Measurements from ENCODE around the gene HOXA2. TPM values are rescaled to one million over a fixed set of nuclear protein-coding genes. Genes with fewer than 3 reads are reported as not detected.
A peak's percentile ranks its signal among the peaks of the same experiment; 100 is the strongest.

The HOXA2 gene
- total RNA-seq, 4 donors from 2014 or later, result 1.8 to 6.5 TPM; not detected in 2

DNA sequence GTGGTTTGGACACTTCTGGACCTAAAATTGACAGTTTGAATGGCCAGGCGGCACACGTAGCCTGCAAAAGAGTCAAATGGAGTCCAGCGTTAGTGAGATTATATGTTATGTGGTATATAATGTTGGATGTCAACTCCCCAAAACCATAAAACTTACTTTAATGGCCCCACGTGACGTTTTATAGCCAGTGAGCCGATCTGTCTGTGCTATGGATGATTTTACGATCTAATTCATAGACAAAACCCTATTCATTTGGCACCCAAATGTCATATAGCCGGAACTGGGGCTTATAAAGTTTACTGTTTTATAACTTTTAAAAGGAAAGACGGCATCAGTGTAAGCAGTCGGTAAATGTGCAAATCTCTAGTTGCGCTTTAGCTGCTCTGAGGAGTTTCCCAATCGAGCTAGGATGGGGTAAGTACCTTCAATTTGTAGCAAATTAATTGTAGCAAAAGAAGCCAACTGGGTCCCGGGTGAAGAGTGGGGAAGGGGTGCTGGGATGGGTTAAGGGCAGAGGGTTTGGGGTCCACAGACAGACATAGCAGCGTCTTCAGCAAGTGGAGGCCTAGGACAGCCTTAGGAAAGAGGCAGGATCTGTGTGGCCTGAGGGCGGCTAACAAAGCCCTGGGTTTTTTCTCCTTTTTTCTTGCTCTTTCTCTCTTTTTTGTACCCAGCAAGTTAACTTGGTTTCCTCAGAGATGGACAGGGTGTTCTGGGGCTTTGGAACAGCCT, 37.8 kb upstream of the HOXA2 start:
- H3K27ac ChIP-seq, result peak overlapping the region in 1 of 2 donors; percentile 64
- no peak for DNase-seq
- H3K9me3 ChIP-seq, result no peaks in the 10 kb centered on the region
- intact Hi-C loops (cut with DNase I; ENCODE audit: low total_unique reads), result loop anchor here (10.0 kb wide), 1 partner anchor 45 kb away; the partner anchor contains the start of gene HOXA1
- H3K4me3 ChIP-seq, result no peak overlapping the region
- TF ChIP-seq, protein P1, sequence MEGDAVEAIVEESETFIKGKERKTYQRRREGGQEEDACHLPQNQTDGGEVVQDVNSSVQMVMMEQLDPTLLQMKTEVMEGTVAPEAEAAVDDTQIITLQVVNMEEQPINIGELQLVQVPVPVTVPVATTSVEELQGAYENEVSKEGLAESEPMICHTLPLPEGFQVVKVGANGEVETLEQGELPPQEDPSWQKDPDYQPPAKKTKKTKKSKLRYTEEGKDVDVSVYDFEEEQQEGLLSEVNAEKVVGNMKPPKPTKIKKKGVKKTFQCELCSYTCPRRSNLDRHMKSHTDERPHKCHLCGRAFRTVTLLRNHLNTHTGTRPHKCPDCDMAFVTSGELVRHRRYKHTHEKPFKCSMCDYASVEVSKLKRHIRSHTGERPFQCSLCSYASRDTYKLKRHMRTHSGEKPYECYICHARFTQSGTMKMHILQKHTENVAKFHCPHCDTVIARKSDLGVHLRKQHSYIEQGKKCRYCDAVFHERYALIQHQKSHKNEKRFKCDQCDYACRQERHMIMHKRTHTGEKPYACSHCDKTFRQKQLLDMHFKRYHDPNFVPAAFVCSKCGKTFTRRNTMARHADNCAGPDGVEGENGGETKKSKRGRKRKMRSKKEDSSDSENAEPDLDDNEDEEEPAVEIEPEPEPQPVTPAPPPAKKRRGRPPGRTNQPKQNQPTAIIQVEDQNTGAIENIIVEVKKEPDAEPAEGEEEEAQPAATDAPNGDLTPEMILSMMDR (IDR thresholded peaks at IDR 0.05), result no peak
- no peak for TF ChIP-seq POLR2A (IDR thresholded peaks at IDR 0.05)
- no peaks in the 10 kb centered on the region for H3K4me1 ChIP-seq
- H3K27me3 ChIP-seq, result no peaks in the 10 kb centered on the region
- no peaks in the 10 kb centered on the region for H3K36me3 ChIP-seq

DNA sequence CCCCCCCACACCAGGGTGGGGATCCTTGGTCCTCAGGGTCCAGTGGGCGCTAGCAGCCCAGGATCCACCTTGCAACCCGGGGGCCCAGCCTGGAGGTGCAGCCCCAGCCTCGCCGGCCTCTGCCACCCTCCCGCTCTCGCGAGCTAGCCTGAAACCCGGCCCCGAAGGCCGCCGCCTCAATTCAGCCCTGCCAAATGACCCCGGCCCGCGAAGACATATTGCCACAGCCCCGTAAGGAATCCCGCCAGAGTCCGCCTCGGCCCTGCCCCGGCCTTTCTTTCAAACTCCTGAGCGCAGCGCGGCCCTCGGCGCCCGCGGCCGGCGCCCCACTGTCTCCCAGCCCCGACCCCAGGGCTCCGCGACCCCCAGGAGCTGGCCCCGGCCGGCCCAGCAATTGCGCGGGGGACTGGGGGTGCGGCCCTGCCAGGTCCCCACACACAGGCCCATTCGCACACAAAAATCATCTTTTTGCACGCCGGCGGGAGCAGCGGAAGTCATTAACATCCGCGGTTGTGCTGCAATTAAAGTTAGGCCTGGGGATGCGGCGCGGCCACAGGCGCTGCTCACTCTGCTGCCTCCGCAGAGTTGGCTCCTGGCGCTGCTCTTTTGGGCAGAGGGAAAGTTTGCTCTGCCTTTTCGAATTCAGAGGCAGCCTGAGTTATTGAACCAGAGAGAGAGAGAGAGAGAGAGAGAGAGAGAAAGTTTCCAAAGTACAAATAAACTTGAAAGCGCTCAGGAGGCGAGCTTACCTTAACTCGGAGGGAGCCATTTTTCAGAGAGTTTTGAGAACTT, 37.0 kb upstream of the HOXA2 start:
- no peaks in the 10 kb centered on the region for H3K36me3 ChIP-seq
- DNase-seq, result no peak
- intact Hi-C loops (cut with DNase I; ENCODE audit: low total_unique reads), result loop anchor here (10.0 kb wide), 1 partner anchor 45 kb away; the partner anchor contains the start of gene HOXA1
- H3K4me1 ChIP-seq, result no peaks in the 10 kb centered on the region
- H3K27me3 ChIP-seq, result no peaks in the 10 kb centered on the region
- H3K4me3 ChIP-seq, result no peak overlapping the region
- peak overlapping the region in 1 of 2 donors; percentile 64 for H3K27ac ChIP-seq
- no peaks in the 10 kb centered on the region for H3K9me3 ChIP-seq
- no peak for TF ChIP-seq POLR2A (IDR thresholded peaks at IDR 0.05)
- TF ChIP-seq, protein P1 (IDR thresholded peaks at IDR 0.05), result no peak

DNA sequence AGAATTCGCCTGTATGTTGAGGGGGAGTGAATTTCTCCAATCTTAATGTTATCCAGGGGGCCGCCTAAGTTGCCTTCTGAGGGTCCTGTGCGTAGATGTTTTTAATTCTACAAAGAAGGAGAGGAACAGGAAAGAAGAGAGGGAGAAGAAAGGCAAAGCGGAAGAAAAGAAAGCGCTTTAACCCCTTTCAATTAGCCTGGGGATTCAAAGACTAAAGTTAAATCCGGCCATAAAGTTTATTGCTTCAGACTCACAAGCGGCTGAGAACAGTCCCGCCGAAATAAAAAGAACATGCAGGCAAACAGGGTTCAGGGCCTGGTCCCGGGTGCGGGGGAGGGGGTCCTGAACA, 36.5 kb upstream of the HOXA2 start:
- Histone ChIP-seq H3K4me1 (peaks cover 0 to 3% of the 10 kb centered on the region in 2 donors), H3K36me3 (no peaks in the 10 kb centered on the region), H3K27ac (peak overlapping the region in 1 of 2 donors; percentile 64), H3K27me3 (no peaks in the 10 kb centered on the region), H3K4me3 (no peak overlapping the region), H3K9me3 (no peaks in the 10 kb centered on the region)
- TF ChIP-seq, protein P1 (IDR thresholded peaks at IDR 0.05), result no peak
- TF ChIP-seq POLR2A (IDR thresholded peaks at IDR 0.05), result no peak
- intact Hi-C loops (cut with DNase I; ENCODE audit: low total_unique reads), result no loop called here
- DNase-seq, result no peak

DNA sequence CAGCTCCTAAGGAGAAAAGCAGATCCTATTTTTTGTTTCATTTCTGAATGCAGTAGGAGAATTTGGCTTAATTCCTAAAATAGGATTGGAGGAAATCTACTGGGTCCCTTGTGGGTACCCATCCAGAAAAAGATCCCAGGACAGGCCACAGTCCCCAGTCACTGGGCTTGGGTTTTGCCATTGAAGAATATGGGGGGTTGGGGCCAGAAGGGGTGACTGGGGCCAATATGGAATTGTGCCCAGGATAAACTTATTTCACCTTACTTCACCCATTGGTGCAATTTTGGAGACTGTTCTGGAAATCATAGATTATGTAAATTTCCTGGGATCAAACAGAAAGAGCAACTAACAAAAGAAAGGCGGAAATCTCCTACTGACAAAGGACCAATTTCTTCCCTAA, 36.0 kb upstream of the HOXA2 start:
- Histone ChIP-seq H3K4me3 (no peak overlapping the region), H3K36me3 (no peaks in the 10 kb centered on the region), H3K9me3 (no peaks in the 10 kb centered on the region), H3K27ac (peak overlapping the region in 1 of 2 donors; percentile 64), H3K4me1 (peaks cover 0 to 3% of the 10 kb centered on the region in 2 donors), H3K27me3 (no peaks in the 10 kb centered on the region)
- no peak for TF ChIP-seq POLR2A (IDR thresholded peaks at IDR 0.05)
- DNase-seq, result no peak
- intact Hi-C loops (cut with DNase I; ENCODE audit: low total_unique reads), result no loop called here

DNA sequence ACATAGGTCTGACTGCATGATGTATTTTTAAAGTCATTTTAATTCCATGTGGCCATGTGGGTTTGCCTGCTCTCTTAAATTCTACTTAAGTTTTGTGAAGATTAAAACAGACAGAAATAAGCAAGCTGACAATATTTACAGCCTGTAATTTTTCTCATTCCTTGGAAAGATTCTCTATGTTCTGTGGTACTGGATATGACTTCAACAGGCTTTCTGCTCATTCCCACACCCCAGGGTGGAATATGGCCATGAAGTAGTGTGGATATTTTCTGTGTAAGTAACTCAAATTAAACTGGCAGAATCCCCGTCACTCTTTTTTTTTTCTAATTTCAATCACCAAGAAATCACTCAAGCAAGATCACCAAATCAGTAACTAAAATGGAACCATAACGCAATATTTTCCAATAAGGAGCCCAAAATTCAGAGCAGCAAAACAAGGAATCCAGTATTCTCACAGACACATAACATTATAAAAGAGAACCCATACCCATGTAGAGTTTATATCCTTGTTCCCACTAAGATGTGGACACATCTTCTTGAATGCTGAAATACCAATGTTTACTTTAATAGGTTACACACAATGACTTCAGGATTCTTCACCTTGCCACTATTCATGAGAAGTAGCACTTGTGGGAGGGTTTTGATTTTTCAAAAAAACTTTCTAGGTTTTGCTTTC, 35.3 kb upstream of the HOXA2 start:
- no peaks in the 10 kb centered on the region for H3K27me3 ChIP-seq
- intact Hi-C loops (cut with DNase I; ENCODE audit: low total_unique reads), result no loop called here
- TF ChIP-seq, protein P1 (IDR thresholded peaks at IDR 0.05), result no peak
- TF ChIP-seq POLR2A (IDR thresholded peaks at IDR 0.05), result no peak
- H3K4me1 ChIP-seq, result peaks cover 0 to 3% of the 10 kb centered on the region in 2 donors
- no peaks in the 10 kb centered on the region for H3K36me3 ChIP-seq
- no peaks in the 10 kb centered on the region for H3K9me3 ChIP-seq
- H3K27ac ChIP-seq, result peak overlapping the region; percentile 38 to 64
- no peak overlapping the region for H3K4me3 ChIP-seq
- DNase-seq, result no peak
